ENCODE results near the gene GREM1.

GREM1 gene

GRCh38 chr15:32790352-32790999 is 72.7 kb downstream of the GREM1 start:
- DNase-seq, result no peak

- no peak for DNase-seq
Observed at GRCh38 chr15:32792436-32792835, 74.6 kb downstream of the GREM1 start.

Data from suppressor macrophage treated with lipopolysaccharide for 4 hours (primary cell).